Osteocyte (in vitro differentiated cells): ENCODE measurements around the gene TRAPPC8. TPM values are rescaled to one million over a fixed set of nuclear protein-coding genes. Genes with fewer than 3 reads are reported as not detected.

Experiments used
- DNase-seq: peaks from one replicate; pipeline ENCODE4 v3.0.0; 2021; ENCODE audit warnings: mixed read lengths; ENCODE audit not compliant: unreplicated experiment; ENCODE audit errors: extremely low spot score
- H3K27ac Mint-ChIP-seq: one replicate; pipeline ENCODE4 v1.8.0; 2021; ENCODE audit warnings: mild to moderate bottlenecking, mixed read lengths; ENCODE audit not compliant: unreplicated experiment
- H3K27me3 Mint-ChIP-seq: one replicate; pipeline ENCODE4 v1.8.0; 2021; ENCODE audit warnings: mixed read lengths; ENCODE audit not compliant: unreplicated experiment
- H3K36me3 Mint-ChIP-seq: one replicate; pipeline ENCODE4 v1.8.0; 2021; ENCODE audit warnings: mixed read lengths; ENCODE audit not compliant: unreplicated experiment
- H3K4me1 Mint-ChIP-seq: one replicate; pipeline ENCODE4 v1.8.0; 2021; ENCODE audit warnings: mixed read lengths; ENCODE audit not compliant: unreplicated experiment
- H3K4me3 Mint-ChIP-seq: one replicate; pipeline ENCODE4 v1.8.0; 2021; ENCODE audit warnings: mild to moderate bottlenecking, moderate library complexity, mixed read lengths; ENCODE audit not compliant: unreplicated experiment
- H3K9me3 Mint-ChIP-seq: one replicate; pipeline ENCODE4 v1.8.0; 2021; ENCODE audit warnings: mixed read lengths; ENCODE audit not compliant: unreplicated experiment
- CTCF ChIP-seq: fragments of 200-600 bp; sonication (generic); IDR thresholded peaks from 2 replicates; pipeline ENCODE4 v1.5.0; 2021; ENCODE audit warnings: antibody characterized with exemption, mild to moderate bottlenecking, moderate library complexity
- total RNA-seq: library from RNA; stranded (reverse); gene quantifications from 2 replicates; pipeline ENCODE4 v1.2.1, GENCODE V29; 2021

The TRAPPC8 gene
- total RNA-seq, 1 donor from 2014 or later: 40.7 TPM

- H3K36me3 Mint-ChIP-seq: no peaks in the 10 kb centered on the region
- no peak for DNase-seq
- H3K9me3 Mint-ChIP-seq: no peaks in the 10 kb centered on the region
- H3K27me3 Mint-ChIP-seq: peaks cover 8% of the 10 kb centered on the region
- no peak overlapping the region for H3K27ac Mint-ChIP-seq
- no peaks in the 10 kb centered on the region for H3K4me1 Mint-ChIP-seq
- TF ChIP-seq CTCF: no peak
- H3K4me3 Mint-ChIP-seq: no peak overlapping the region
Measured at GRCh38 chr18:31791817-31792579, 150.9 kb downstream of the TRAPPC8 start.

- no peak for TF ChIP-seq CTCF
- DNase-seq: no peak
- Mint-ChIP-seq H3K4me3 (no peak overlapping the region), H3K27ac (no peak overlapping the region), H3K36me3 (no peaks in the 10 kb centered on the region), H3K9me3 (no peaks in the 10 kb centered on the region), H3K27me3 (peaks cover 4% of the 10 kb centered on the region), H3K4me1 (no peaks in the 10 kb centered on the region)
Measured at GRCh38 chr18:31789409-31789808, 153.5 kb downstream of the TRAPPC8 start.

- no peak overlapping the region for H3K4me3 Mint-ChIP-seq
- no peak for DNase-seq
- H3K36me3 Mint-ChIP-seq: no peaks in the 10 kb centered on the region
- no peaks in the 10 kb centered on the region for H3K4me1 Mint-ChIP-seq
- no peak for TF ChIP-seq CTCF
- H3K27me3 Mint-ChIP-seq: peaks cover 2% of the 10 kb centered on the region
- no peak overlapping the region for H3K27ac Mint-ChIP-seq
- H3K9me3 Mint-ChIP-seq: peaks cover 9% of the 10 kb centered on the region
Measured at GRCh38 chr18:31783059-31783458, 159.9 kb downstream of the TRAPPC8 start.

Other genes starting within 250 kb of the TRAPPC8 start
- not detected in 2 replicates for gene SLC25A52, start 182.2 kb downstream of the TRAPPC8 start, total RNA-seq
- 0.13 and 0.29 TPM in 2 replicates for gene RNF125, start 75.7 kb upstream of the TRAPPC8 start, total RNA-seq
- 19.1 and 19.7 TPM in 2 replicates for gene RNF138, start 148.7 kb upstream of the TRAPPC8 start, total RNA-seq
- gene MEP1B, start 246.9 kb upstream of the TRAPPC8 start, total RNA-seq: not detected in 2 replicates